HepG2 (cell line): Measurements from ENCODE around the gene UVSSA. TPM values are rescaled to one million over a fixed set of nuclear protein-coding genes. Genes with fewer than 3 reads are reported as not detected.

Source experiments
- ATAC-seq: fragments of 200-7000 bp; cut with Tn5 transposase; 3 replicates; pipeline ENCODE4 v1.9.1; 2020; ENCODE audit warnings: mild to moderate bottlenecking, moderate library complexity
- BruUV-seq: library from RNA; stranded (reverse); fragments of 400-500 nt; replicated peaks from 2 replicates; lab custom pipeline; 2021; lab: Mats Ljungman, UMichigan
- CTCF ChIA-PET: fragments of 300-600 bp; formaldehyde crosslinking; extraction: SDS; loops from one replicate; lab custom pipeline; 2021; ENCODE audit warnings: low total read pairs, inconsistent platforms, low intra/inter-chr PET ratio; lab: Yijun Ruan, JAX
- POLR2A ChIA-PET: fragments of 350-600 bp; sonication (Branson Sonifier 250); formaldehyde crosslinking; loops from one replicate; lab custom pipeline; 2020; ENCODE audit warnings: antibody characterized with exemption, inconsistent platforms; lab: Yijun Ruan, JAX
- DNase-seq: peaks from one replicate; pipeline ENCODE4 v3.0.0-alpha.2; 2015; ENCODE audit warnings: low spot score
- FAIRE-seq: peaks from 3 replicates; lab custom pipeline; 2011; peaks lifted over from hg19 to GRCh38; lab: Jason Lieb, UNC
- H2AFZ ChIP-seq: one replicate; pipeline ENCODE4 v1.6.1; 2011; ENCODE audit warnings: low read length, inconsistent platforms
- H3K27ac ChIP-seq: fragments of 300-600 bp; 3 replicates; pipeline ENCODE4 v1.8.0; 2011; ENCODE audit warnings: mixed run types, mild to moderate bottlenecking, mixed read lengths, low read length, inconsistent platforms; ENCODE audit not compliant: insufficient read depth; ENCODE audit errors: extremely low read length
- H3K27me3 ChIP-seq, 2 experiments: fragments of 200-600 bp in 1 of 2; 2 replicates in 1 of 2; 3 replicates in 1 of 2; pipeline versions ENCODE4 v1.6.0 to v1.8.0; 2011; ENCODE audit warnings: low read length in 2 of 2, mild to moderate bottlenecking in 2 of 2, moderate library complexity in 2 of 2, inconsistent platforms in 1 of 2; ENCODE audit not compliant: insufficient read depth in 2 of 2, control insufficient read depth in 1 of 2
- H3K36me3 ChIP-seq, 2 experiments: fragments of 200-600 bp in 1 of 2; replicated peaks in 1 of 2; 2 replicates in 1 of 2; 3 replicates in 1 of 2; pipeline versions ENCODE4 v1.5.1 to v1.8.0; 2011; ENCODE audit warnings: low read length in 2 of 2, inconsistent platforms in 1 of 2; ENCODE audit not compliant: insufficient read depth in 2 of 2, control insufficient read depth in 1 of 2
- H3K4me1 ChIP-seq: 2 replicates; pipeline ENCODE4 v1.5.1; 2012; ENCODE audit warnings: low read length, inconsistent platforms; ENCODE audit not compliant: insufficient read depth
- H3K4me2 ChIP-seq: 2 replicates; pipeline ENCODE4 v1.6.0; 2011; ENCODE audit warnings: low read depth, low read length, inconsistent platforms
- H3K4me3 ChIP-seq, 3 experiments: fragments of 200-600 bp in 1 of 3; sonication (generic), shearing (Covaris generic) in 1 of 3; replicated peaks in 1 of 3; 2 replicates each; pipeline ENCODE4 v1.5.1; 2011 to 2016; ENCODE audit warnings: low read length in 3 of 3, inconsistent platforms in 2 of 3, low read depth in 2 of 3, mild to moderate bottlenecking in 2 of 3, control low read depth in 1 of 3, mixed read lengths in 1 of 3; ENCODE audit not compliant: insufficient read depth in 1 of 3
- H3K79me2 ChIP-seq: one replicate; pipeline ENCODE4 v1.6.1; 2011; ENCODE audit warnings: low read length, inconsistent platforms; ENCODE audit not compliant: insufficient read depth
- H3K9ac ChIP-seq: 2 replicates; pipeline ENCODE4 v1.6.0; 2011; ENCODE audit warnings: mild to moderate bottlenecking, low read depth, low read length, inconsistent platforms; ENCODE audit not compliant: insufficient read depth
- H3K9me3 ChIP-seq: 2 replicates; pipeline ENCODE4 v1.5.1; 2012; ENCODE audit warnings: mild to moderate bottlenecking, low read length
- H4K20me1 ChIP-seq: 2 replicates; pipeline ENCODE4 v1.6.0; 2011; ENCODE audit warnings: inconsistent platforms, mild to moderate bottlenecking, low read length, moderate library complexity; ENCODE audit not compliant: insufficient read depth
- CEBPG ChIP-seq: IDR thresholded peaks from 2 replicates; pipeline ENCODE4 v1.6.1; 2016
- HMGXB3 ChIP-seq: sonication (generic); formaldehyde crosslinking; IDR thresholded peaks from 2 replicates; pipeline ENCODE4 v1.4.0; 2020; ENCODE audit warnings: missing genetic modification reagents, borderline replicate concordance
- MTA1 ChIP-seq: sonication (generic); formaldehyde crosslinking; IDR thresholded peaks from 2 replicates; pipeline ENCODE4 v1.4.0; 2020; ENCODE audit warnings: missing genetic modification reagents, mild to moderate bottlenecking, borderline replicate concordance
- NFE2L2 ChIP-seq: fragments of 150-350 bp; IDR thresholded peaks from 2 replicates; pipeline ENCODE4 v1.6.1; 2014; ENCODE audit warnings: low read length
- SNAPC5 ChIP-seq: sonication (generic); formaldehyde crosslinking; IDR thresholded peaks from 2 replicates; pipeline ENCODE4 v1.8.1; 2023; ENCODE audit warnings: mild to moderate bottlenecking, missing genetic modification reagents, borderline replicate concordance
- TAF1 ChIP-seq: sonication (generic); formaldehyde crosslinking; IDR thresholded peaks from 2 replicates; pipeline ENCODE4 v1.4.0; 2020; ENCODE audit warnings: missing genetic modification reagents
- ZBTB10 ChIP-seq: sonication (generic); formaldehyde crosslinking; IDR thresholded peaks from 2 replicates; pipeline ENCODE4 v1.4.0; 2020; ENCODE audit warnings: missing genetic modification reagents, borderline replicate concordance
- ZNF101 ChIP-seq: sonication (generic); formaldehyde crosslinking; IDR thresholded peaks from 2 replicates; pipeline ENCODE4 v1.4.0; 2020; ENCODE audit warnings: mild to moderate bottlenecking, low read depth, missing genetic modification reagents, borderline replicate concordance
- ZNF329 ChIP-seq: sonication (generic); formaldehyde crosslinking; IDR thresholded peaks from 2 replicates; pipeline ENCODE4 v1.9.0; 2021; ENCODE audit warnings: low read depth, mild to moderate bottlenecking, missing genetic modification reagents
- ZNF451 ChIP-seq: sonication (generic); formaldehyde crosslinking; IDR thresholded peaks from 2 replicates; pipeline ENCODE4 v1.5.0; 2020; ENCODE audit warnings: mild to moderate bottlenecking, missing genetic modification reagents
- WGBS: methylation state at CpG from one replicate; pipeline ENCODE4 v1.1.6; 2017; ENCODE audit warnings: low lambda C conversion rate; 5-methylcytosine and 5-hydroxymethylcytosine counted together
- in situ Hi-C: cut with HindIII; loops from 2 replicates; pipeline ENCODE4 v1.10.0; 2017; ENCODE audit warnings: low pct_unique_long_range_greater_than_20kb; ENCODE audit not compliant: extremely low pct_ligation_motif_present
- intact Hi-C: fragments of 100-400 bp; cut with micrococcal nuclease; formaldehyde crosslinking; loops from one replicate; pipeline ENCODE4 v1.10.0; 2022; ENCODE audit not compliant: unreplicated experiment
- polyA plus RNA-seq, 8 experiments: library from polyadenylated mRNA; depleted of rRNA in 3 of 8; stranded (reverse) in 7 of 8; unstranded in 1 of 8; fragments of >200 nt; fragmentation: Illumina TruSeq in 4 of 8; extraction: Trizol in 4 of 8; gene quantifications; 2 replicates each; pipeline versions ENCODE4 v1.2.1 to v1.2.3, GENCODE V29; 2011 to 2016; ENCODE audit warnings: low read depth in 4 of 8, missing spikeins in 1 of 8, mixed read lengths in 1 of 8; ENCODE audit not compliant: insufficient read depth in 1 of 8
- total RNA-seq, 5 experiments: library from RNA; depleted of rRNA; stranded (reverse); fragments of >200 nt; fragmentation: Illumina TruSeq; extraction: Trizol; gene quantifications; 2 replicates each; pipeline ENCODE4 v1.2.3, GENCODE V29; 2016; ENCODE audit warnings: low read depth in 1 of 5

Gene UVSSA
- total and polyA plus RNA-seq, 2 of the 13 experiments (the other 11 are each of a cell fraction or from before 2014, with no cell fraction given): 4.6 to 8.4 TPM

GRCh38 chr4:1332686-1333085 is 14.3 kb upstream of the UVSSA start:
- FAIRE-seq: no peak
- ATAC-seq: no peak
- BruUV-seq: no TSS peak
- H3K36me3 ChIP-seq: peaks cover 28 to 66% of the 10 kb centered on the region in 2 experiments
- H3K79me2 ChIP-seq: no peaks in the 10 kb centered on the region
- no peak overlapping the region for H2AFZ ChIP-seq
- DNase-seq: no peak
- H3K4me1 ChIP-seq: no peaks in the 10 kb centered on the region
- no peak overlapping the region for H3K27ac ChIP-seq
- TF ChIP-seq ZBTB10 (CRISPR knock-in tag) (no peak), SNAPC5 (CRISPR knock-in tag) (no peak), MTA1 (no peak), ZNF451 (CRISPR knock-in tag) (no peak), NFE2L2 (no peak), HMGXB3 (CRISPR knock-in tag) (no peak), ZNF101 (CRISPR knock-in tag) (no peak), CEBPG (CRISPR knock-in tag) (no peak), ZNF329 (CRISPR knock-in tag) (no peak), TAF1 (CRISPR knock-in tag) (no peak)
- H4K20me1 ChIP-seq: 0 out of 2 replicates have a peak, but pooled peaks cover 4% of the 10 kb centered on the region
- no peaks in the 10 kb centered on the region for H3K27me3 ChIP-seq
- intact Hi-C loops: no loop called here
- in situ Hi-C loops: no loop called here
- ChIA-PET POLR2A (no interaction called here), CTCF (no interaction called here)
- H3K4me3 ChIP-seq: no peak overlapping the region
- no peak overlapping the region for H3K4me2 ChIP-seq
- H3K9me3 ChIP-seq: no peaks in the 10 kb centered on the region
- WGBS: 95% methylated on average over 10 of the region's 13 CpGs
- no peak overlapping the region for H3K9ac ChIP-seq
